ENCODE measurements around the gene GNB1L.

GRCh38 chr22:19750507-19751490 lies 103.9 kb downstream of the GNB1L start:
- TF ChIP-seq CTCF (IDR thresholded peaks at IDR 0.05; ENCODE audit: low read depth, low read length) = no peak
- TF ChIP-seq EZH2phosphoT487 (IDR thresholded peaks at IDR 0.05; ENCODE audit: low read depth) = no peak
